H9 (cell line): ENCODE data around the gene TSPEAR. TPM values are rescaled to one million over a fixed set of nuclear protein-coding genes. Genes with fewer than 3 reads are reported as not detected.
A peak's percentile ranks its signal among the peaks of the same experiment; 100 is the strongest.

Experiments
- DNase-seq: peaks from one replicate; pipeline ENCODE4 v3.0.0-alpha.2; 2017
- H2AFZ ChIP-seq: one replicate; pipeline ENCODE4 v1.6.1; 2013; ENCODE audit warnings: mild to moderate bottlenecking, low read length, control low read depth, moderate library complexity
- H2AK5ac ChIP-seq: 2 replicates; pipeline ENCODE4 v1.6.1; 2013; ENCODE audit warnings: low read length, control low read depth, mixed read lengths; ENCODE audit not compliant: insufficient read length
- H2BK120ac ChIP-seq: one replicate; pipeline ENCODE4 v1.6.1; 2013; ENCODE audit warnings: low read depth, mild to moderate bottlenecking, low read length, control low read depth, inconsistent platforms; ENCODE audit not compliant: poor library complexity, severe bottlenecking
- H2BK12ac ChIP-seq: 2 replicates; pipeline ENCODE4 v1.6.1; 2013; ENCODE audit warnings: low read length, control low read depth, mixed read lengths, low read depth; ENCODE audit not compliant: insufficient read length
- H2BK15ac ChIP-seq: 2 replicates; pipeline ENCODE4 v1.6.1; 2013; ENCODE audit warnings: low read depth, low read length, control low read depth
- H2BK20ac ChIP-seq: one replicate; pipeline ENCODE4 v1.6.1; 2013; ENCODE audit warnings: low read depth, mild to moderate bottlenecking, low read length, control low read depth, inconsistent platforms; ENCODE audit not compliant: poor library complexity, severe bottlenecking
- H2BK5ac ChIP-seq: 2 replicates; pipeline ENCODE4 v1.6.1; 2013; ENCODE audit warnings: low read length, control low read depth, mixed read lengths; ENCODE audit not compliant: insufficient read length
- H3K14ac ChIP-seq: 2 replicates; pipeline ENCODE4 v1.6.1; 2013; ENCODE audit warnings: low read length, control low read depth; ENCODE audit not compliant: insufficient read depth
- H3K18ac ChIP-seq: 2 replicates; pipeline ENCODE4 v1.6.1; 2013; ENCODE audit warnings: low read depth, mild to moderate bottlenecking, mixed read lengths, low read length, control low read depth; ENCODE audit not compliant: insufficient read length
- H3K23ac ChIP-seq: 2 replicates; pipeline ENCODE4 v1.6.1; 2013; ENCODE audit warnings: low read length, control low read depth, mixed read lengths, low read depth; ENCODE audit not compliant: insufficient read length
- H3K23me2 ChIP-seq: 2 replicates; pipeline ENCODE4 v1.6.1; 2013; ENCODE audit warnings: low read depth, mild to moderate bottlenecking, mixed read lengths, low read length, control low read depth; ENCODE audit not compliant: insufficient read length, poor library complexity, severe bottlenecking
- H3K27ac ChIP-seq: 2 replicates; pipeline ENCODE4 v1.5.1; 2013; ENCODE audit warnings: low read length, control low read depth, mixed read lengths, low read depth; ENCODE audit not compliant: insufficient read length
- H3K27me3 ChIP-seq: 2 replicates; pipeline ENCODE4 v1.6.1; 2013; ENCODE audit warnings: low read length, control low read depth, inconsistent platforms; ENCODE audit not compliant: insufficient read depth
- H3K4ac ChIP-seq: 2 replicates; pipeline ENCODE4 v1.6.1; 2013; ENCODE audit warnings: low read depth, mild to moderate bottlenecking, control low read depth, inconsistent platforms, low read length, moderate library complexity
- H3K4me1 ChIP-seq: 2 replicates; pipeline ENCODE4 v1.6.1; 2013; ENCODE audit warnings: low read length, control low read depth, inconsistent platforms; ENCODE audit not compliant: insufficient read depth
- H3K4me2 ChIP-seq: 2 replicates; pipeline ENCODE4 v1.6.1; 2013; ENCODE audit warnings: low read length, control low read depth, mixed read lengths; ENCODE audit not compliant: insufficient read length, insufficient read depth
- H3K56ac ChIP-seq: 2 replicates; pipeline ENCODE4 v1.6.1; 2013; ENCODE audit warnings: low read depth, mild to moderate bottlenecking, mixed read lengths, low read length, control low read depth; ENCODE audit not compliant: insufficient read length
- H3K79me1 ChIP-seq: 2 replicates; pipeline ENCODE4 v1.6.1; 2013; ENCODE audit warnings: low read depth, mild to moderate bottlenecking, moderate library complexity, low read length, control low read depth, inconsistent platforms; ENCODE audit not compliant: insufficient read depth, poor library complexity, severe bottlenecking
- H3K79me2 ChIP-seq: 2 replicates; pipeline ENCODE4 v1.6.1; 2013; ENCODE audit warnings: low read length, control low read depth, inconsistent platforms; ENCODE audit not compliant: insufficient read depth
- H3K9ac ChIP-seq: 2 replicates; pipeline ENCODE4 v1.6.1; 2013; ENCODE audit warnings: low read length, control low read depth, mixed read lengths; ENCODE audit not compliant: insufficient read length; ENCODE audit errors: extremely low read depth
- H3K9me3 ChIP-seq: one replicate; pipeline ENCODE4 v1.6.1; 2013; ENCODE audit warnings: low read depth, low read length, inconsistent platforms; ENCODE audit not compliant: control insufficient read depth
- H3T11ph ChIP-seq: one replicate; pipeline ENCODE4 v1.6.1; 2013; ENCODE audit warnings: mild to moderate bottlenecking, low read length, control low read depth, inconsistent platforms
- H4K20me1 ChIP-seq: one replicate; pipeline ENCODE4 v1.6.1; 2013; ENCODE audit not compliant: control insufficient read depth, insufficient read length, insufficient read depth
- H4K5ac ChIP-seq: 2 replicates; pipeline ENCODE4 v1.6.1; 2013; ENCODE audit warnings: low read depth, mild to moderate bottlenecking, mixed read lengths, low read length, control low read depth; ENCODE audit not compliant: insufficient read length
- H4K8ac ChIP-seq: replicated peaks from 2 replicates; pipeline ENCODE4 v1.6.1; 2013; ENCODE audit warnings: low read length, control low read depth, mixed read lengths, low read depth; ENCODE audit not compliant: insufficient read length
- H4K91ac ChIP-seq: 2 replicates; pipeline ENCODE4 v1.6.1; 2013; ENCODE audit warnings: low read depth, mild to moderate bottlenecking, moderate library complexity, mixed read lengths, low read length, control low read depth; ENCODE audit not compliant: insufficient read length
- H3K27ac Mint-ChIP-seq, 3 experiments: 2 replicates in 2 of 3; 3 replicates in 1 of 3; pipeline ENCODE4 v1.8.0; 2020 to 2021; ENCODE audit warnings: mixed read lengths in 3 of 3, mild to moderate bottlenecking in 1 of 3, moderate library complexity in 1 of 3
- H3K27me3 Mint-ChIP-seq: 2 replicates; pipeline ENCODE4 v1.8.0; 2021; ENCODE audit warnings: low read depth, mild to moderate bottlenecking, moderate library complexity, mixed read lengths
- H3K36me3 Mint-ChIP-seq, 3 experiments: 2 replicates in 2 of 3; 3 replicates in 1 of 3; pipeline ENCODE4 v1.8.0; 2020 to 2021; ENCODE audit warnings: low read depth in 3 of 3, mixed read lengths in 3 of 3; ENCODE audit not compliant: insufficient read depth in 1 of 3
- H3K4me1 Mint-ChIP-seq, 2 experiments: 2 replicates each; pipeline ENCODE4 v1.8.0; 2020; ENCODE audit warnings: mixed read lengths in 2 of 2
- H3K4me3 Mint-ChIP-seq, 2 experiments: 2 replicates in 1 of 2; 3 replicates in 1 of 2; pipeline ENCODE4 v1.8.0; 2020 to 2021; ENCODE audit warnings: mild to moderate bottlenecking in 2 of 2, mixed read lengths in 2 of 2, moderate library complexity in 1 of 2
- H3K9me3 Mint-ChIP-seq, 2 experiments: 2 replicates in 1 of 2; 3 replicates in 1 of 2; pipeline ENCODE4 v1.8.0; 2020; ENCODE audit warnings: mild to moderate bottlenecking in 2 of 2, mixed read lengths in 2 of 2, moderate library complexity in 1 of 2
- CTCF ChIP-seq: fragments of 200-600 bp; sonication (generic); conservative IDR thresholded peaks from 3 replicates; pipeline ENCODE4 v1.8.0; 2021; ENCODE audit warnings: antibody characterized with exemption, mild to moderate bottlenecking
- whole genome bisulfite sequencing: extraction: QIAGEN DNeasy Blood & Tissue Kit; methylation state at CpG from one replicate; pipeline ENCODE4 v1.1.7; 2013; ENCODE audit warnings: missing lambda C conversion rate, low lambda C conversion rate, mixed read lengths; ENCODE audit not compliant: insufficient read length; ENCODE audit errors: extremely low coverage; 5-methylcytosine and 5-hydroxymethylcytosine counted together
- total RNA-seq: library from RNA; stranded (reverse); gene quantifications from 2 replicates; pipeline ENCODE4 v1.2.1, GENCODE V29; 2021

TSPEAR gene
- total RNA-seq, 1 experiment from 2014 or later: 1.3 TPM

GRCh38 chr21:44758141-44758561 lies 46.8 kb upstream of the TSPEAR start:
- peak; percentile 17 for DNase-seq
- no peak overlapping the region for H3K23ac ChIP-seq

More at GRCh38 chr21:44758141-44758561, 46.8 kb upstream of the TSPEAR start:
- no peak overlapping the region for H3K4me3 Mint-ChIP-seq
- Histone ChIP-seq H4K5ac (no peak overlapping the region), H3K4me1 (no peaks in the 10 kb centered on the region), H3K27ac (no peak overlapping the region), H3K79me2 (no peaks in the 10 kb centered on the region), H2BK15ac (no peak overlapping the region), H2BK20ac (no peak overlapping the region), H3K56ac (no peak overlapping the region), H4K91ac (no peak overlapping the region), H3K9ac (no peak overlapping the region), H2AK5ac (no peak overlapping the region), H2BK120ac (no peak overlapping the region), H3K9me3 (no peaks in the 10 kb centered on the region), H3K4ac (no peak overlapping the region), H3K18ac (no peak overlapping the region), H3K14ac (no peak overlapping the region), H2BK5ac (no peak overlapping the region), H4K8ac (no peak overlapping the region), H2AFZ (no peak overlapping the region), H2BK12ac (no peak overlapping the region), H3K4me2 (no peak overlapping the region), H3K79me1 (no peaks in the 10 kb centered on the region), H4K20me1 (no peaks in the 10 kb centered on the region), H3K27me3 (no peaks in the 10 kb centered on the region), H3K23me2 (no peaks in the 10 kb centered on the region), H3T11ph (no peak overlapping the region)
- H3K36me3 Mint-ChIP-seq: peaks cover 3 to 15% (median 9%) of the 10 kb centered on the region in 3 experiments; a peak in 4 of 7 replicates
- H3K27ac Mint-ChIP-seq: no peak overlapping the region
- no peak for TF ChIP-seq CTCF
- H3K4me1 Mint-ChIP-seq: peaks cover 18 to 23% of the 10 kb centered on the region in 2 experiments
- H3K27me3 Mint-ChIP-seq: peaks cover 12% of the 10 kb centered on the region
- WGBS: no CpG with 5 or more reads among the region's 8 CpGs
- peaks cover 0 to 9% of the 10 kb centered on the region in 2 experiments; a peak in 4 of 5 replicates for H3K9me3 Mint-ChIP-seq
